GM10266 (cell line): ENCODE measurements around the gene YTHDC2.

Experiments
- DNase-seq: peaks from one replicate; pipeline ENCODE4 v3.0.0; 2012; ENCODE audit errors: extremely low spot score
- CTCF ChIP-seq: IDR thresholded peaks from 2 replicates; pipeline ENCODE4 v1.5.1; 2012; ENCODE audit warnings: mild to moderate bottlenecking, low read depth; ENCODE audit not compliant: control insufficient read depth, insufficient read depth; ENCODE audit errors: missing control alignments

YTHDC2 gene

GRCh38 chr5:113527746-113528145 is 14.3 kb downstream of the YTHDC2 start:
- no peak for TF ChIP-seq CTCF

GRCh38 chr5:113531481-113532159 is 18.1 kb downstream of the YTHDC2 start:
- no peak for TF ChIP-seq CTCF
- no peak for DNase-seq

More at GRCh38 chr5:113527746-113528145, 14.3 kb downstream of the YTHDC2 start:
- no peak for DNase-seq

GRCh38 chr5:113538313-113538712 is 24.8 kb downstream of the YTHDC2 start:
- DNase-seq, result no peak
- TF ChIP-seq CTCF, result no peak

- DNase-seq, result no peak
- no peak for TF ChIP-seq CTCF
These were observed 33.2 kb downstream of the YTHDC2 start for GRCh38 chr5:113546703-113547183.

GRCh38 chr5:113548396-113548795 is 34.9 kb downstream of the YTHDC2 start:
- no peak for DNase-seq
- TF ChIP-seq CTCF, result no peak

GRCh38 chr5:113552137-113552536 is 38.6 kb downstream of the YTHDC2 start:
- TF ChIP-seq CTCF, result no peak
- DNase-seq, result no peak

GRCh38 chr5:113552620-113553019 is 39.1 kb downstream of the YTHDC2 start:
- no peak for TF ChIP-seq CTCF
- DNase-seq, result no peak
